Femur (tissue), 1 donor: ENCODE results near the gene CNTF.

Experiments
- DNase-seq: peaks from one replicate; pipeline ENCODE4 v3.0.0-alpha.2; 2017

Gene CNTF

GRCh38 chr11:58608331-58608730 is 14.1 kb upstream of the CNTF start:
- DNase-seq = no peak

GRCh38 chr11:58609723-58610122 is 12.7 kb upstream of the CNTF start:
- no peak for DNase-seq

- DNase-seq = no peak
Measured at GRCh38 chr11:58613228-58613627, 9.2 kb upstream of the CNTF start.

DNA sequence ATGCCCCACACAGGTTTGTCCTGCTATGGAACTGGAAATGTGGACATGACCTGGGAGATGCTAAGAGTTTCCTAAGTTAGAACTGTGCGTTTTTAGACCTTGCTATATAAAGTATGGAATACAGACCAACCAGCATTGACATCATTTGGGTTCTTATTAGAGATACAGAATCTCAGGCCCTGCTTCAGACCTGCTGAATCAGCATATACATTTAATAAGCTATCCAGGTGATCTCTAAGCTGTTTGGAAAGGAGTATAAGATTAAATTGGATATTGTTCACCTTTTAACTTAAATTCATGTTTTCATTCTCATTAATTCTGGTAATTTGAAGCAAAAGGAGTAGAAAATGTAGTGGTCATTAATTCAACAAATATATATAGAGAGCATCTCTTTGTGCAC is 6.9 kb upstream of the CNTF start:
- no peak for DNase-seq

DNA sequence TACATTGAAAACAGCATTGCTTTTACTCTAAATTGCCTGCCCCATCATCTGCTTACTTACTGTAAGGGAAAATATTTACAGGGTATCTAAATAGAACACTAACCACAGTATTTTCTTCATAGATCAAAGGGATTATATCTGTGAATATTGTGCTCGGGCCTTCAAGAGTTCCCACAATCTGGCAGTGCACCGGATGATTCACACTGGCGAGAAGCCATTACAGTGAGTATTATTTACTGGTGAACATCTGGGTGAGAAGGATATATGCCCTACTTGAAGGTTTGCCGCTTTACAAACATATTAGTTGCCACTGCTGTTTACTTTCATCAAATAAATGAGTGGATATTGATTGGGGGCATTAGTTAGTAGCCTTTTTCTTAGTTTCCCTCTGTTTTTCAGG is 5.9 kb upstream of the CNTF start:
- DNase-seq = no peak

- DNase-seq = no peak
Measured at GRCh38 chr11:58617976-58618557, 4.4 kb upstream of the CNTF start.

DNA sequence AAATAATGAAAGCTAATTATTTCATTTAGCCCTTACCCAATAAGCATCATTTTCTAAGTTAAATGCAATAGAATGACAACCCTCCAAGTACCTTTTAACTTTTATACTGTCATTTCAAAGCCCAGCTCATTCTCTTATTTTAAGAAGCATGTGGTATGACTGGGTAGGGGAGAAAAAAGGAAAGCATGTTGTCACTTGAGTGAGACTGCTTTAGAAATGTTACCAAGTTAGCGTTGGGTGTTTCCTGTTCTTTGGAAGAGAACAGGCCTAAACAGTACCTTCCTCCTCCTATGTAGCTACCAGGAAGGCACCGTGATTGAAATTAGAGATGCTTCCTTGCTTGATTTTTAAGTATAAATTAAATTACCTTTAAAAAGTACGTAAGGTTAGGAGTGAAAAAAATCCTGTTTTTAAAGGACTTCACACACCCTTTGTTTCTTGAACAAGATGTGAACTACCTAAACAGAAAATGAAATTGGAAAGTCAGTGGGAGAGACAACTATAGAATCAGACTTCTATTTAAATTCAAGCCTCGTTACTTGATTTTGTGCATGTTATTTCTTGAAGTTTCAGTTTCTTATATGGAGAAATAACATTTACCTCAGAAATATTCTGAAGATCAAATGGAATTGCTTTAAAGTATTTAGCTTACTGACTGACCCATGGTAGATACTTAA is 741 bp upstream of the CNTF start:
- no peak for DNase-seq

GRCh38 chr11:58625086-58625485 is 2.6 kb downstream of the CNTF start:
- no peak for DNase-seq

DNA sequence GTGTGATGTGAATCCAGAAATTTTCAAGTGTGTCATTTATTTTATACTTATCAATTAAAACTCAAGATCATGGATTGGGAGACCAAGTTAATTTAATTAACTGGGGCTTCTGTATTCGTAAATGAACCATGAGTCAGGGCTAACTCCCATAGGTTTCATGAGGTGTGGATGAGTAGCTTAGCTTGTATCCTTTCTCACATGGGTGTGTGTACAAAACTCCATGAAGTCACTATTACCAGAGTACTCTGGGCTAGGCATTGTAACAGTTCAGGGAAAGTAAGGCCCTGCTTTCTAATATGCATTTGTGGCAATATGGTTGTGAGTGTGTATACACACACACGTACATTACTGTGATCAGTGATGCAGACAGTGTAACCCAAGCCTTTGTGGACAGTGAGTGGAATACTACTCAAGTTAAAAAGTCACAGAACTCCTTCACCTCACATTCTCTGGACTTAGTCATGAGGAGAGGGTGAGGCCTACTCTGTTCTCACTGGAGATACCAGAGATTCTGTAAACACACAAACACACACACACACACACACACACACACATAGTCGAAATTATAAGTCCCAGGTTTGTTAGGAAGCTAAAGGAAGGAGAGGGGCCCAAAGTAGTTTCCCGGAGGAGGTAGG is 3.5 kb downstream of the CNTF start:
- no peak for DNase-seq

- no peak for DNase-seq
Measured at GRCh38 chr11:58626934-58627483, 4.5 kb downstream of the CNTF start.

- DNase-seq = no peak
Measured at GRCh38 chr11:58628446-58628845, 6.0 kb downstream of the CNTF start.

- no peak for DNase-seq
Measured at GRCh38 chr11:58629857-58630256, 7.4 kb downstream of the CNTF start.

DNA sequence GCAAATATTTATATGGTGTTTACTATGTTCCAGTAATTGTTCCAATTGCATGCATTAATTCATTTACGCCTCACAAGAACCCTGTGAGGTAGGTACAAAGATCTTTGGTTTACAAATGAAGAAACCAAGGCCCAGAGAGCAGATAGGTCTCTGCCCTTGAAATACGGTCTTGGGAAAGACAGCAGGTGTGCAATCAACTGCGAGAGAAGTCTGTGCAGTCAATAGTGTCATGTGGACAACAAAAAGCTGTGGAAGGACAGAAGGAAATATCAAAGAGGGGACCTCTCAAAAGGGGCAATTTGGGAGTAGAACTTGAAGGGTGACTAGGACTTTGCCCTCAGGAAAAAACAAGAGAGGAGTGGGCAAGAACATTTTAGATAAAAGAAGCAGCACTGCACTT is 8.9 kb downstream of the CNTF start:
- no peak for DNase-seq

DNA sequence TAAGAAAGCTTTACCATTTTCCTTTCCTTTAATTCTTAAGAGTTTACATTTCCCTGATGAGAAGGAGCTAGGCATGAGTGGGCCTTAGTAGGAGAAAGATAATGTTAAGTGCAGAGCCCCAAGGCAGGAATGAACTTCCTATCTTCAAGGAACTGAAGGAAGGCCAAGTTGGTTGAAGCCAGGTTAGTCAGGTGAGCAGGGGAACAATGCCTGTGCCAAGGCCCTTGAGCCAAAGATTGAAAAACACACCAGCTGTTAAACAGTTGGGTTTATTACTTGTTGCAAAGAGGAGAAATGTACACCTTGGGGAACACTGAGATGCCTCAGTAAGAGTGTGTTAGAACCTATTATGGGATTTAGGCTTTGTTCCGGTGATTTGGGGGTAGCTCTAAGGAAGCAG is 10.0 kb downstream of the CNTF start:
- no peak for DNase-seq

GRCh38 chr11:58636587-58636986 is 14.1 kb downstream of the CNTF start:
- no peak for DNase-seq

DNA sequence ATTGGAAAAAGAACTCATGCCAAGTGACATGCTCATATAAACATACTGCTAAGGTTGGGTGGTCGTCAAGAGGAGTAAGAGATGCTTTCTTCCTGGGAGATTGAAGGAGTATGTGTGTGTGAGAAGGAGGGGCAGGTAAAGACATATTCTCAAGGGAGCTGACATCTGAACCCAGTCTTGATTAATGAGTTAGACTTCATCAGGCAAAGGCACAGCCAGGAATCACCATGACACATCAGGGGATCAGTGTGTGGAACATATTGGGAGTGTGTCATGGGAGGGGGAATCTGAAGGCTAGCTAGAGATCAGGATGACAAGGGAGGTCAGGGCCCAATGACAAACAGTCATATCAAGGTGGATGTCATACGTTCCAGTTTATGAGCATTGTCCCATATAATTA is 14.9 kb downstream of the CNTF start:
- DNase-seq = no peak

DNA sequence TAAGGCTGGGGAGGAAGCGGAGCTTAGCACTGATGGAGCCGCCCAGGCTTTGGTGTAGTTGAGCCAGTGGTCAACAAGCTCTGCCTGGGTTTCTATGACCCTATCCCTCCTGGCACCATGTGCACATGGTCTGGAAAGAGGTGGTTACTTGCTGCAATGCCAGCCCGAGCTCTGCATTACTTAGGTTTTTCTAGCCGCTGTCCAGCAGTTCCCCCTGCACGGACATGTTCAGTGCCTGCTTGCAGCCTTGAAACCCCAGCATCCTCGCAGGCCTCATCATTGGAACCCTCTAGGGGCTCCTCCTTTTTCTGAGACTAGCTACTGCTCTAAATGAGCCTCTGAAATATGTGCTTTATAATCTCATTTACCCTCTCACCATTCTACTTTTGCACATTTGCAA is 16.6 kb downstream of the CNTF start:
- DNase-seq = no peak

DNA sequence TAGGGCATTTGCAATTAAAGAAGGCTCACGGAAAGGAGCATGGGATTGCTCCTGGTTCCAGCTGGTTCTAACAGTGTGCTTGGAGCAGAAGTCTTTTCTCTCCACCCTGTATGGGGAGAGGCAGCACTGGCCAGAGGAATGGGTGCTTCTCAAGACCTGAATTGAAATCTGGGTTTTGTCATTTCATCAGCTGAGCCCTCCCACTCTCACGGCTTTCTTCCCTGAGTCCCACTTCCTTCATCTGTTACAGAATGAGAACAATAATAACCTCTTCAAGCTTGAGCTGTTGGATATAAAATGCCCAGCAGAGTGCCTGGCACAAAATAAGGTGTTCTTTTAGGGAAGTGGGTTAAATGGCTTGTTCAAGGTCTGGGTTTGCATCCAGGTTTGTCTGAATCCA is 17.2 kb downstream of the CNTF start:
- no peak for DNase-seq

- no peak for DNase-seq
Measured at GRCh38 chr11:58640386-58641023, 18.0 kb downstream of the CNTF start.

GRCh38 chr11:58641341-58641740 is 18.9 kb downstream of the CNTF start:
- no peak for DNase-seq

- no peak for DNase-seq
Measured at GRCh38 chr11:58641803-58642581, 19.5 kb downstream of the CNTF start.

DNA sequence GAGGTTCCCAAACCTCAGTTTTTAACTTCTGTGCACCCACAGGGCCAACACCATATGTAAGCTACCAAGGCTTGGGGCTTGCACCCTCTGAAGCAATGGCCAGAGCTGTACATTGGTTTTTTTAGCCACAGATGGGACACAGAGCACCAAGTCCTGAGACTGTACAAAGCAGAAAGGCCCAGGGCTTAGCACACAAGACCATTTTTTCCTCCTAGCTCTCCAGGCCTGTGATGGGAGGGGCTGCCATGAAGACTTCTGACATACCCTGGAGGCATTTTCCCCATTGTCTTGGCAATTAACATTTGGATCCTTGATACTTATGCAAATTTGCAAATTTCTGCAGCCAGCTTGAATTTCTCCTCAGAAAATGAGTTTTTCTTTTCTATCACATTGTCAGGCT is 23.4 kb downstream of the CNTF start:
- no peak for DNase-seq

DNA sequence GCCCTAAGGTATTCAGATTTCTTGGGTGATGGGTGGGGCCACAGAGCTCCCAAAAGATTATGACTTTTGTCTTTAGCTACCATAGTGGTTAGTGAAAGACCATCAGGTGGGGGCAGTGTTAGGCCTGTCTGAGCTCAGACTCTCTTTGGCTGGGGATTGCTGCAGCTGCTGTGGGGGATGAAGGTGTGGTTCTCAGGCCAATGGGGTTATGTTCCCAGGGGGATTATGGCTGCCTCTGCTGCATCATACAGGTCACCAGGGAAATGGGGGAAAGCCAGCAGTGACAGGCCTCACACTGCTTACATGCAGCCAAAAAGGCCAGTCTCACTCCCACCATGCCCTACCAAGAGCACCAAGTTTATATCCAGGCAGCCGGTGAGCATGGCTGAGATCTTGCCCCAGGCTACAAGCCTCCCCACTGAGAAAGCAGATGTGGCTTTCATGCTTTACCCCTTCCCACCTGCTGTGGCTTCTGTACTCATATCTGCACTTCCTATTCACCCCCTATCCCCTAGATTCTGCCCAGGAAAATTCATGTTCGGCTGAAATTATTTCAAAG is 24.8 kb downstream of the CNTF start:
- DNase-seq = no peak
